GM12801 (cell line): Measurements from ENCODE around the gene OBP2A.

ENCODE experiments used
- CTCF ChIP-seq: IDR thresholded peaks from one replicate; pipeline ENCODE4 v1.5.1; 2011; ENCODE audit warnings: control low read depth; ENCODE audit not compliant: insufficient read length; ENCODE audit errors: extremely low read depth

OBP2A gene

DNA sequence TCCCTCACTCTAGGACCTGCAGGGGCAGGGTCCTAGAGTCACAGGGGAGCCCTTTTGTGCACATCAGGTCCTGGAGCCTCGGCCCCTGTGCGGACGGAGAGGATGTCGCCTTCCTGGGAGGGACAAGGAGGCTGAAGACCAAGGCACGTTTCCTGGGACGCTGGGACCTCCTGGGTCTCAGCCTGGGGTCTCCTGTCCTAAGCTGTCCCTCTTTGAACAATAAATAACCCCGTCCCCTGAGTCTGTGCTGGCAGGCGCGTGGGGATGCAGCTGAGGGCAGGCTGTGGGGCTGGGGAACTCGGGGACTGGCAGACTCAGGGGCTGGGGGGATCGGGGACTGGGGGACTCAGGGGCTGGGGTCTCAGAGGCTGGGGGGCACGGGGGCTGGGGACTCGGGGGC is 46.7 kb downstream of the OBP2A start:
- no peak for TF ChIP-seq CTCF

- no peak for TF ChIP-seq CTCF
These were observed 50.3 kb downstream of the OBP2A start for GRCh38 chr9:135596211-135596610.
